Endothelial cell of umbilical vein (primary cell): ENCODE measurements around the gene SEZ6L. TPM values are rescaled to one million over a fixed set of nuclear protein-coding genes. Genes with fewer than 3 reads are reported as not detected.

ENCODE experiments used
- BruUV-seq: library from RNA; stranded (reverse); fragments of 400-500 nt; replicated peaks from 2 replicates; lab custom pipeline; 2021; lab: Mats Ljungman, UMichigan
- CTCF ChIA-PET: fragments of 300-600, 350-600 bp; sonication (Branson Sonifier 250); formaldehyde crosslinking; loops from one replicate; lab custom pipeline; 2021; ENCODE audit warnings: antibody characterized with exemption, inconsistent platforms; lab: Charles Lee
- POLR2A ChIA-PET: fragments of 300-600, 350-600 bp; sonication (Branson Sonifier 250); formaldehyde crosslinking; loops from one replicate; lab custom pipeline; 2021; ENCODE audit warnings: antibody characterized with exemption, inconsistent platforms; lab: Charles Lee
- DNase-seq: peaks from one replicate; pipeline ENCODE4 v3.0.0-alpha.2; 2011; ENCODE audit warnings: low read depth, low spot score
- FAIRE-seq: peaks from 2 replicates; lab custom pipeline; 2011; peaks lifted over from hg19 to GRCh38; lab: Jason Lieb, UNC
- H2AFZ ChIP-seq: 2 replicates; pipeline ENCODE4 v1.6.0; 2012; ENCODE audit warnings: low read depth, low read length, control low read depth, inconsistent platforms
- H3K27ac ChIP-seq: 2 replicates; pipeline ENCODE4 v1.5.1; 2011; ENCODE audit warnings: low read depth, mild to moderate bottlenecking, control low read depth, low read length, moderate library complexity; ENCODE audit not compliant: insufficient read depth
- H3K27me3 ChIP-seq, 2 experiments: 2 replicates each; pipeline versions ENCODE4 v1.6.0 to v1.6.1; 2011; ENCODE audit warnings: low read length in 2 of 2, mixed read lengths in 1 of 2; ENCODE audit not compliant: control insufficient read depth in 2 of 2, insufficient read depth in 2 of 2
- H3K36me3 ChIP-seq, 2 experiments: 2 replicates in 1 of 2; 3 replicates in 1 of 2; pipeline ENCODE4 v1.5.1; 2011; ENCODE audit warnings: low read length in 2 of 2, mild to moderate bottlenecking in 1 of 2, moderate library complexity in 1 of 2; ENCODE audit not compliant: control insufficient read depth in 2 of 2, insufficient read depth in 2 of 2; ENCODE audit errors: extremely low read depth in 1 of 2
- H3K4me1 ChIP-seq: 3 replicates; pipeline ENCODE4 v1.5.1; 2011; ENCODE audit warnings: mild to moderate bottlenecking, low read length; ENCODE audit not compliant: control insufficient read depth, insufficient read depth; ENCODE audit errors: extremely low read depth
- H3K4me2 ChIP-seq: 2 replicates; pipeline ENCODE4 v1.6.1; 2011; ENCODE audit warnings: low read length, control low read depth, mixed read lengths; ENCODE audit not compliant: insufficient read depth
- H3K4me3 ChIP-seq, 3 experiments: fragments of 200-600 bp in 1 of 3; sonication (generic), shearing (Covaris generic) in 1 of 3; replicated peaks in 1 of 3; 2 replicates each; pipeline ENCODE4 v1.5.1; 2011 to 2016; ENCODE audit warnings: control low read depth in 3 of 3, low read length in 3 of 3, mild to moderate bottlenecking in 2 of 3, inconsistent platforms in 1 of 3, low read depth in 1 of 3, moderate library complexity in 1 of 3; ENCODE audit not compliant: insufficient read depth in 1 of 3
- H3K79me2 ChIP-seq: 2 replicates; pipeline ENCODE4 v1.6.0; 2012; ENCODE audit warnings: low read length, inconsistent platforms; ENCODE audit not compliant: control insufficient read depth, insufficient read depth
- H3K9ac ChIP-seq: replicated peaks from 2 replicates; pipeline ENCODE3; 2011; ENCODE audit warnings: low read length, control low read depth; ENCODE audit not compliant: insufficient read depth; ENCODE audit errors: extremely low read depth
- H3K9me1 ChIP-seq: replicated peaks from 3 replicates; pipeline ENCODE4 v1.6.0; 2011; ENCODE audit warnings: mild to moderate bottlenecking, low read length; ENCODE audit not compliant: control insufficient read depth, insufficient read depth; ENCODE audit errors: extremely low read depth
- H3K9me3 ChIP-seq: replicated peaks from 2 replicates; pipeline ENCODE4 v1.5.1; 2012; ENCODE audit warnings: low read length, inconsistent platforms; ENCODE audit not compliant: control insufficient read depth, insufficient read depth
- H4K20me1 ChIP-seq: replicated peaks from 2 replicates; pipeline ENCODE3; 2011; ENCODE audit warnings: mild to moderate bottlenecking, low read length; ENCODE audit not compliant: control insufficient read depth, insufficient read depth; ENCODE audit errors: extremely low read depth
- EZH2 ChIP-seq: IDR thresholded peaks from 2 replicates; pipeline ENCODE4 v1.6.1; 2012; ENCODE audit warnings: borderline replicate concordance, low read depth, mild to moderate bottlenecking, moderate library complexity, low read length, inconsistent platforms; ENCODE audit not compliant: severe bottlenecking
- FOS ChIP-seq: IDR thresholded peaks from 2 replicates; pipeline ENCODE4 v1.6.1; 2011; ENCODE audit warnings: mild to moderate bottlenecking, low read length, moderate library complexity, borderline replicate concordance; ENCODE audit not compliant: insufficient read depth
- GATA2 ChIP-seq: IDR thresholded peaks from 2 replicates; pipeline ENCODE4 v1.7.0; 2011; ENCODE audit warnings: low read depth, mild to moderate bottlenecking, moderate library complexity, mixed read lengths, low read length; ENCODE audit not compliant: insufficient read length, insufficient read depth
- JUN ChIP-seq: IDR thresholded peaks from 2 replicates; pipeline ENCODE4 v1.6.1; 2011; ENCODE audit warnings: borderline replicate concordance, low read depth; ENCODE audit not compliant: insufficient read length, insufficient read depth
- MYC ChIP-seq: IDR thresholded peaks from one replicate; pipeline ENCODE4 v1.6.1; 2011; ENCODE audit warnings: mild to moderate bottlenecking, low read depth, low read length
- POLR2A ChIP-seq: IDR thresholded peaks from 2 replicates; pipeline ENCODE4 v1.6.1; 2012; ENCODE audit warnings: low read depth, mild to moderate bottlenecking, control low read depth, low read length
- POLR2AphosphoS5 ChIP-seq: IDR thresholded peaks from 2 replicates; pipeline ENCODE4 v1.6.1; 2012; ENCODE audit warnings: low read depth, mild to moderate bottlenecking, control low read depth, low read length, moderate library complexity; ENCODE audit not compliant: insufficient read depth
- dilution Hi-C: fragments of 300-500 bp; cut with MboI; formaldehyde crosslinking; loops from one replicate; pipeline ENCODE4 v1.15.0; 2019; ENCODE audit warnings: low sequenced_read_pairs; ENCODE audit not compliant: extremely low pct_ligation_motif_present
- intact Hi-C: fragments of 100-400 bp; cut with micrococcal nuclease; formaldehyde crosslinking; loops from one replicate; pipeline ENCODE4 v1.10.0; 2022
- polyA plus RNA-seq, 4 experiments: library from polyadenylated mRNA; depleted of rRNA in 3 of 4; stranded (reverse) in 3 of 4; unstranded in 1 of 4; fragments of >200 nt; gene quantifications; 2 replicates each; pipeline versions ENCODE4 v1.2.1 to v1.2.3, GENCODE V29; 2011 to 2012; ENCODE audit warnings: missing spikeins in 1 of 4
- total RNA-seq: library from RNA; stranded (reverse); gene quantifications from 2 replicates; pipeline ENCODE4 v1.2.3, GENCODE V29; 2021
- TF ChIP-seq, protein P1 (sequence below): IDR thresholded peaks from 2 replicates; pipeline ENCODE4 v1.6.1; 2011; ENCODE audit not compliant: insufficient read depth, insufficient read length
- TF ChIP-seq, protein P2 (sequence below), 2 donors: IDR thresholded peaks; 1 replicate in 1 of 2; 2 replicates in 1 of 2; pipeline ENCODE4 v1.5.1; 2011; ENCODE audit warnings: low read length in 2 of 2, mild to moderate bottlenecking in 2 of 2, moderate library complexity in 2 of 2, control low read depth in 1 of 2, inconsistent platforms in 1 of 2, low read depth in 1 of 2; ENCODE audit not compliant: insufficient read depth in 1 of 2; ENCODE audit errors: extremely low read depth in 1 of 2

SEZ6L gene
- total and polyA plus RNA-seq, 2 donors (not counting 3 experiments of a cell fraction or from before 2014, with no cell fraction given): not detected

DNA sequence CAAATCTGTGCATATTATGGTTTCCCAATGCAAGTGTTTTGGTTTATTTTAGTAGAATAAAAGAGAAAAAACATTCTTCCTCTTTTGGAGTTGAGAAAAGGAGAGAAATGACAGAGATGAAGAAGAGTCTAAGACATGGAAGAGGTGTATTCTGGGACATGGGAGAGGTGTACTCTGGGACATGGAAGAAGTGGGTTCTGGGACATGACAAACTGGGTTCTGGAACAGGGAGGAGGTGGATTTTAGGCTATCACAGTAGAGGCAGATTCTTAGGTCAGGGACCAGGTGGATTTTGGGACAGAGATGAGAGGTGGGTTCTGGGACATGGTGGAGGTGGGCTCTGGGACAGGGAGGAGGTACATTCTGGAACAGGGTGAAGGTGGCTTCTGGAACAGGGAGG is 257.7 kb downstream of the SEZ6L start:
- no peaks in the 10 kb centered on the region for H3K9me1 ChIP-seq
- FAIRE-seq: no peak
- BruUV-seq: no TSS peak

More for the DNA sequence above, 257.7 kb downstream of the SEZ6L start:
- Histone ChIP-seq H3K4me1 (peaks cover 14% of the 10 kb centered on the region), H4K20me1 (no peaks in the 10 kb centered on the region), H3K27me3 (peaks cover 6 to 17% of the 10 kb centered on the region in 2 experiments), H3K79me2 (no peaks in the 10 kb centered on the region), H3K4me3 (no peak overlapping the region), H3K27ac (no peak overlapping the region), H3K9me3 (no peaks in the 10 kb centered on the region), H2AFZ (no peak overlapping the region), H3K36me3 (no peaks in the 10 kb centered on the region), H3K9ac (no peak overlapping the region), H3K4me2 (no peak overlapping the region)
- no peak for DNase-seq
- dilution Hi-C loops: no loop called here
- CTCF ChIA-PET: no interaction called here
- TF ChIP-seq, protein P1, sequence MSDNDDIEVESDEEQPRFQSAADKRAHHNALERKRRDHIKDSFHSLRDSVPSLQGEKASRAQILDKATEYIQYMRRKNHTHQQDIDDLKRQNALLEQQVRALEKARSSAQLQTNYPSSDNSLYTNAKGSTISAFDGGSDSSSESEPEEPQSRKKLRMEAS: no peak
- TF ChIP-seq JUN (no peak), MYC (no peak), POLR2AphosphoS5 (no peak), FOS (no peak), GATA2 (no peak), POLR2A (no peak), EZH2 (no peak)
- TF ChIP-seq, protein P2, sequence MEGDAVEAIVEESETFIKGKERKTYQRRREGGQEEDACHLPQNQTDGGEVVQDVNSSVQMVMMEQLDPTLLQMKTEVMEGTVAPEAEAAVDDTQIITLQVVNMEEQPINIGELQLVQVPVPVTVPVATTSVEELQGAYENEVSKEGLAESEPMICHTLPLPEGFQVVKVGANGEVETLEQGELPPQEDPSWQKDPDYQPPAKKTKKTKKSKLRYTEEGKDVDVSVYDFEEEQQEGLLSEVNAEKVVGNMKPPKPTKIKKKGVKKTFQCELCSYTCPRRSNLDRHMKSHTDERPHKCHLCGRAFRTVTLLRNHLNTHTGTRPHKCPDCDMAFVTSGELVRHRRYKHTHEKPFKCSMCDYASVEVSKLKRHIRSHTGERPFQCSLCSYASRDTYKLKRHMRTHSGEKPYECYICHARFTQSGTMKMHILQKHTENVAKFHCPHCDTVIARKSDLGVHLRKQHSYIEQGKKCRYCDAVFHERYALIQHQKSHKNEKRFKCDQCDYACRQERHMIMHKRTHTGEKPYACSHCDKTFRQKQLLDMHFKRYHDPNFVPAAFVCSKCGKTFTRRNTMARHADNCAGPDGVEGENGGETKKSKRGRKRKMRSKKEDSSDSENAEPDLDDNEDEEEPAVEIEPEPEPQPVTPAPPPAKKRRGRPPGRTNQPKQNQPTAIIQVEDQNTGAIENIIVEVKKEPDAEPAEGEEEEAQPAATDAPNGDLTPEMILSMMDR (IDR thresholded peaks at IDR 0.05; ENCODE audit: extremely low read depth in 1 of 2, insufficient read depth in 1 of 2, low read depth in 1 of 2, low read length in 2 of 2): no peak
- POLR2A ChIA-PET: no interaction called here
- intact Hi-C loops: loop anchor here (5.0 kb wide), 1 partner anchor 35 kb away; no protein-coding TSS in a partner anchor
